Activated naive CD8-positive, alpha-beta T cell treated with anti-CD3 and anti-CD28 coated beads, Interleukin-2, amount 50 U/mL, for 24 hours (primary cell): ENCODE data around the gene COP1.

Experiments
- ATAC-seq: fragments of 150-1000 bp; cut with Tn5 transposase; one replicate; pipeline ENCODE4 v1.10.0; 2021
- DNase-seq: peaks from one replicate; pipeline ENCODE4 v3.0.0; 2021
- H3K27ac Mint-ChIP-seq: one replicate; pipeline ENCODE4 v1.8.0; 2021; ENCODE audit warnings: mild to moderate bottlenecking, mixed read lengths
- H3K27me3 Mint-ChIP-seq: one replicate; pipeline ENCODE4 v1.8.0; 2021; ENCODE audit warnings: mixed read lengths
- H3K36me3 Mint-ChIP-seq: one replicate; pipeline ENCODE4 v1.8.0; 2021; ENCODE audit warnings: low read depth, mixed read lengths
- H3K4me1 Mint-ChIP-seq: one replicate; pipeline ENCODE4 v1.8.0; 2021; ENCODE audit warnings: mixed read lengths
- H3K4me3 Mint-ChIP-seq: one replicate; pipeline ENCODE4 v1.8.0; 2021; ENCODE audit warnings: mild to moderate bottlenecking, moderate library complexity, mixed read lengths
- H3K9me3 Mint-ChIP-seq: one replicate; pipeline ENCODE4 v1.8.0; 2021; ENCODE audit warnings: mixed read lengths

Gene COP1

DNA sequence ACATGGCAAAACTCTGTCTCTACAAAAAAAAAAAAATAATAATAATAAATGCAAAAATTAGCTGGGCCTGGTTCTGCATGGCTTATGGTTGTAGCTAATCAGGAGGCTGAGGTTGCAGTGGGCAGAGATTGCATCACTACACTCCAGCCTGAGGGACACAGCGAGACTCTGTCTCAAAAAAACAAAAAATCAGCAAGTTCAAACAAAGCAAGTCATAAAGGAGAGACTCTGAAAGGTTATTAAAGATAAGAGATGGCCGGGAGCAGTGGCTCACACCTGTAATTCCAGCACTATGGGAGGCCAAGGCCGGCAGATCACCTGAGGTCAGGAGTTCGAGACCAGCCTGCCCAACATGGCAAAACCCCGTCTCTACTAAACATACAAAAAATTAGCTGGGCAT lies 28.8 kb downstream of the COP1 start:
- peaks cover 50% of the 10 kb centered on the region for H3K4me1 Mint-ChIP-seq
- H3K9me3 Mint-ChIP-seq: no peaks in the 10 kb centered on the region
- ATAC-seq: peak; percentile 18
- H3K27ac Mint-ChIP-seq: peak overlapping the region; percentile 95
- peaks cover 57% of the 10 kb centered on the region for H3K36me3 Mint-ChIP-seq
- peak overlapping the region; percentile 50 for H3K4me3 Mint-ChIP-seq
- H3K27me3 Mint-ChIP-seq: no peaks in the 10 kb centered on the region
- no peak for DNase-seq

DNA sequence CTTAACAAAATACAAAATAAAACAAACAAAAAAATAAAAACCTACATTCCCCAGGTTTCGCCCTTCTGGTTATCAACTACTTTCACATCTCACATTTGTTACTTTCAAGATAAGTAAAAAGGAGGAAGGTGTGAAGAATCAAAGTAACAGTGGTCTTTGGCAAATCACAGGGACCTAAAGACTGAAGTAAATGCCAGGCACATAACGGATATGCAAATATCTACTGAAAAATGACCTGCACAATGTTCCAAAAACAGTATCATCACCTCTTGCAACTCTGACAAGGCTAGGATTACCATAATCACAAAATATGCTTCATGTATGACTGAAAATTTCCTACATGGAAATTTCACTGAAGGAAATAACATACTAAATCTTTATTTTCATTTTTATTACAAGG lies 29.3 kb downstream of the COP1 start:
- no peak for DNase-seq
- H3K4me3 Mint-ChIP-seq: peak overlapping the region; percentile 19
- H3K9me3 Mint-ChIP-seq: no peaks in the 10 kb centered on the region
- H3K27me3 Mint-ChIP-seq: no peaks in the 10 kb centered on the region
- H3K27ac Mint-ChIP-seq: peak overlapping the region; percentile 95
- ATAC-seq: peak; percentile 94
- H3K36me3 Mint-ChIP-seq: peaks cover 59% of the 10 kb centered on the region
- H3K4me1 Mint-ChIP-seq: peaks cover 49% of the 10 kb centered on the region

DNA sequence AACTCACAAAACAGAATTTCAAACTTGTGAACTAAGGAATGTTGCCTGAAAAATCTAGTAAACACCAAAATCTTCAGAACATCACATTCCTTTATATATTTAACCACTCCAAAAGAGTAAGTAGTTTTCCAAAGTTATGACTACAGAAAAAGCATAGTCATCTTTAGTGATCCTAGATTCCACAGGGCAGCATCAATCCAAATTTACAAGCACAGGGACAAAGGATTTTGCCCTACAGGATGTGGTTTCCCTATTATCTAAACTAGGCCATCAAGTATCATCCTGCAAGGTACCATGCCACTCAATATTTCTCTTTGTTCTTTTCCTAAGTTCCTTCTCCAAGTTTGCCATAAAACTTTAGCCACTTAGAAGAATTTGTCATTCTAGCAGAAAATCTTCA lies 33.0 kb downstream of the COP1 start:
- peaks cover 30% of the 10 kb centered on the region for H3K4me1 Mint-ChIP-seq
- DNase-seq (no peak), ATAC-seq (no peak)
- no peak overlapping the region for H3K27ac Mint-ChIP-seq
- H3K4me3 Mint-ChIP-seq: no peak overlapping the region
- H3K9me3 Mint-ChIP-seq: no peaks in the 10 kb centered on the region
- peaks cover 56% of the 10 kb centered on the region for H3K36me3 Mint-ChIP-seq
- no peaks in the 10 kb centered on the region for H3K27me3 Mint-ChIP-seq

DNA sequence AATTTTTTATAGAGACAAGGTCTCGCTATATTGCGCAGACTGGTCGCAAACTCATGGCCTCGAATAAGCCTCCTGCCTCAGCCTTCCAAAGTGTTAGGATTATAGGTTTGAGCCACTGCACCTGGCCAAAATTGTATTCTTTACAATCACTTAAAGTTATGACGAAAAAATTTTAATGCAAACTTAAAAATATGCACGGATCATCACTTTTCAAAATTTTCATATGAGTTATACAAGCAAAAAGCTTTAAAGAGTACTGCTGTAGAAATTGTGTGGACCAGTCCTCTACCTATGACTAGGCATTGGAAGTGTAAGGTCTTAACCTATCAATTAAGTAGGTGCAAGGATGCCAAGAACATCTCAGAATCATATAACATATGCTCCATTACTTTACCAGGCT lies 34.9 kb downstream of the COP1 start:
- Mint-ChIP-seq H3K36me3 (peaks cover 60% of the 10 kb centered on the region), H3K27ac (no peak overlapping the region), H3K4me1 (peaks cover 16% of the 10 kb centered on the region), H3K27me3 (no peaks in the 10 kb centered on the region), H3K9me3 (no peaks in the 10 kb centered on the region), H3K4me3 (no peak overlapping the region)
- ATAC-seq (no peak), DNase-seq (no peak)

DNA sequence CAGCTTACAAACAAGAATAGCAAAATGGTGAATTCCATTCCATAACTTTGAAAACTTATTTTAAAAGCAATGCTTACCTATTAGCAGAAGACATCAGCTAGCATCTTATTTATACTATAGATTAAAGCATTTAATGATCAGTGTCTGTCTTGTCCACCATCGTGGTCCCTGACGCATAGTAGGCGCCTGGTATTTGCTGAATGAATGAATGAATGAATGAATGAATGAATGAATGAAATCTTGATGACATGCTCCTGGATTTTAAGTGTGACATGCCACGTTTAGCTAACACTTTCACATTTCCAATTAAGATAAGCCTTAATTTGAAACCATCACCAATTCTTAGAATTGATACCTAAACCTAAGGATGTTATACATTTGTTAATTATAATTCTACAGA lies 39.9 kb downstream of the COP1 start:
- no peak for ATAC-seq
- H3K4me3 Mint-ChIP-seq: no peak overlapping the region
- peaks cover 55% of the 10 kb centered on the region for H3K36me3 Mint-ChIP-seq
- H3K9me3 Mint-ChIP-seq: no peaks in the 10 kb centered on the region
- H3K27ac Mint-ChIP-seq: no peak overlapping the region
- no peak for DNase-seq
- no peaks in the 10 kb centered on the region for H3K27me3 Mint-ChIP-seq
- H3K4me1 Mint-ChIP-seq: peaks cover 23% of the 10 kb centered on the region

DNA sequence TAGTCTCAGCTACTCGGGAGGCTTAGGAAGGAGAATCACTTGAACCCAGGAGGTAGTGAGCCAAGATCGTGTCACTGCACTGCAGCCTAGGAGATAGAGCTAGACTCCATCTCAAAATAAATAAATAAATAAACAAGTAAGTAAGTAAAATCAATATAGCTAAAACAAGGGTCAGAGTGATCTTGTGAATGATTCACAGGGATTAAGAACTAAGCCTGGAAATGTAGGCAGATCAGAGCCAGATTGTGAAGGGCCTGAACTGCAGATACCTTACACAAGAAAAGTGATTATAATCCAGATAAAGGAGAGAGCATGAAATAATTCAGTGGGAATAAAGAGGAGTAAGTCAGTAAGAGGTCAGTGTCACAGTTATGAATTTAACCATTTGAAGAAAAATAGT lies 41.5 kb downstream of the COP1 start:
- Mint-ChIP-seq H3K4me1 (peaks cover 35% of the 10 kb centered on the region), H3K9me3 (no peaks in the 10 kb centered on the region), H3K36me3 (peaks cover 58% of the 10 kb centered on the region), H3K4me3 (no peak overlapping the region), H3K27ac (no peak overlapping the region), H3K27me3 (no peaks in the 10 kb centered on the region)
- no peak for ATAC-seq
- no peak for DNase-seq

- no peak for DNase-seq
- Mint-ChIP-seq H3K4me3 (no peak overlapping the region), H3K27ac (peak overlapping the region; percentile 82), H3K27me3 (no peaks in the 10 kb centered on the region), H3K9me3 (peaks cover 1% of the 10 kb centered on the region), H3K4me1 (peaks cover 46% of the 10 kb centered on the region), H3K36me3 (peaks cover 58% of the 10 kb centered on the region)
- peak; percentile 88 for ATAC-seq
Measured at GRCh38 chr1:176164014-176164678, 42.9 kb downstream of the COP1 start.

- Mint-ChIP-seq H3K4me3 (peak overlapping the region; percentile 27), H3K27me3 (no peaks in the 10 kb centered on the region), H3K36me3 (peaks cover 78% of the 10 kb centered on the region), H3K4me1 (peaks cover 46% of the 10 kb centered on the region), H3K27ac (peak overlapping the region; percentile 84), H3K9me3 (peaks cover 25% of the 10 kb centered on the region)
- ATAC-seq (peak; percentile 67), DNase-seq (no peak)
Measured at GRCh38 chr1:176159993-176160392, 47.1 kb downstream of the COP1 start.

DNA sequence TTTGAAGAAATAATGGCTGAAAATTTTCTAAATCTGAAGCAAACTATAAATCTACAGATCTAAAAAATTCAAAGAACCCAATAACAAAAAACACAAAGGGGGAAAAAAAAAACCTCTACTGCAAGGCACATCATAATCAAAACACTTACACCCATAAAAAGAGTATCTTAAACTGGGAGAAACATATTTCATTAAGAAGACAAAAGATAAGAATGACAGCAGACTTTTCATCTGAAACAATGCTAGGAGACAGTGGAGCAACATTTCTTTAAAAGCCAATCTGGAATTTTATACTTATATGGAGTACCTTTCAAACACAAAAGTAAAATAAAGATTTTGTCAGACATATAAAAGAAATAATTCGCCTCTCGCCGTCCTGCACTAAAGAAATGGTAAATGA lies 49.1 kb downstream of the COP1 start:
- Mint-ChIP-seq H3K27me3 (no peaks in the 10 kb centered on the region), H3K9me3 (peaks cover 35% of the 10 kb centered on the region), H3K36me3 (peaks cover 84% of the 10 kb centered on the region), H3K27ac (no peak overlapping the region), H3K4me1 (peaks cover 34% of the 10 kb centered on the region), H3K4me3 (no peak overlapping the region)
- ATAC-seq (no peak), DNase-seq (no peak)

GRCh38 chr1:176149939-176150807 lies 56.9 kb downstream of the COP1 start:
- H3K36me3 Mint-ChIP-seq: peaks cover 65% of the 10 kb centered on the region
- no peak overlapping the region for H3K27ac Mint-ChIP-seq
- ATAC-seq (no peak), DNase-seq (no peak)
- H3K4me3 Mint-ChIP-seq: no peak overlapping the region
- H3K27me3 Mint-ChIP-seq: no peaks in the 10 kb centered on the region
- peaks cover 22% of the 10 kb centered on the region for H3K9me3 Mint-ChIP-seq
- peaks cover 4% of the 10 kb centered on the region for H3K4me1 Mint-ChIP-seq

GRCh38 chr1:176144526-176144925 lies 62.6 kb downstream of the COP1 start:
- no peak overlapping the region for H3K4me3 Mint-ChIP-seq
- H3K36me3 Mint-ChIP-seq: peaks cover 54% of the 10 kb centered on the region
- DNase-seq (no peak), ATAC-seq (no peak)
- peaks cover 23% of the 10 kb centered on the region for H3K4me1 Mint-ChIP-seq
- H3K9me3 Mint-ChIP-seq: peaks cover 18% of the 10 kb centered on the region
- H3K27me3 Mint-ChIP-seq: no peaks in the 10 kb centered on the region
- H3K27ac Mint-ChIP-seq: no peak overlapping the region

DNA sequence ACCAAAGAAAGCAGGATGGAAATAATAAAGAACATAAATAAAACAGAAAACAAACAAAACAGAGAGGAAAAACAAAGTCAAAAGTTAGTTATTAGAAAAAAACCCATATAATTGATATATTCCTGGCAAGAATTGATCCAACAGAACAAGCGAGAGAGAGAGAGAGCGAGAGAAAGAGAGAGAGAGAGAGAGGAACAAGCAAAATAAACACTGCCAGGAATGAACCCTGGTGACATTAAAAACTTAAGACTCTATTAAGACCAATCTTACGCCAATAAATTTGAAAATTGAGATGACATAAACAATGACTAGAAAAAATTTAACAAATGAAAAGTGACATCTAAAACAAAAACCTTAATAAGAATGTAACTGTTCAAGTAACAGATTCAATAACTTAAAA lies 64.1 kb downstream of the COP1 start:
- H3K27me3 Mint-ChIP-seq: no peaks in the 10 kb centered on the region
- no peak overlapping the region for H3K4me3 Mint-ChIP-seq
- peaks cover 34% of the 10 kb centered on the region for H3K4me1 Mint-ChIP-seq
- DNase-seq: no peak
- no peak for ATAC-seq
- H3K9me3 Mint-ChIP-seq: peaks cover 18% of the 10 kb centered on the region
- peaks cover 56% of the 10 kb centered on the region for H3K36me3 Mint-ChIP-seq
- H3K27ac Mint-ChIP-seq: no peak overlapping the region

- ATAC-seq (no peak), DNase-seq (no peak)
- peaks cover 37% of the 10 kb centered on the region for H3K4me1 Mint-ChIP-seq
- peaks cover 11% of the 10 kb centered on the region for H3K9me3 Mint-ChIP-seq
- no peak overlapping the region for H3K27ac Mint-ChIP-seq
- no peak overlapping the region for H3K4me3 Mint-ChIP-seq
- H3K27me3 Mint-ChIP-seq: no peaks in the 10 kb centered on the region
- H3K36me3 Mint-ChIP-seq: peaks cover 48% of the 10 kb centered on the region
Measured at GRCh38 chr1:176141449-176141848, 65.6 kb downstream of the COP1 start.

- Mint-ChIP-seq H3K36me3 (peaks cover 34% of the 10 kb centered on the region), H3K4me1 (peaks cover 23% of the 10 kb centered on the region), H3K4me3 (no peak overlapping the region), H3K27ac (no peak overlapping the region), H3K27me3 (no peaks in the 10 kb centered on the region), H3K9me3 (no peaks in the 10 kb centered on the region)
- no peak for DNase-seq
- ATAC-seq: no peak
Measured at GRCh38 chr1:176136891-176137290, 70.2 kb downstream of the COP1 start.

- DNase-seq: no peak
- H3K4me3 Mint-ChIP-seq: no peak overlapping the region
- no peak for ATAC-seq
Measured at GRCh38 chr1:176134666-176135065, 72.4 kb downstream of the COP1 start.

More at GRCh38 chr1:176134666-176135065, 72.4 kb downstream of the COP1 start:
- Mint-ChIP-seq H3K27ac (no peak overlapping the region), H3K4me1 (peaks cover 15% of the 10 kb centered on the region), H3K36me3 (peaks cover 35% of the 10 kb centered on the region), H3K27me3 (no peaks in the 10 kb centered on the region), H3K9me3 (no peaks in the 10 kb centered on the region)
